Dedifferentiated amniotic fluid mesenchymal stem cell (primary cell): Measurements from ENCODE around the gene AXL.
A peak's percentile ranks its signal among the peaks of the same experiment; 100 is the strongest.

Experiments
- DNase-seq: peaks from one replicate; pipeline ENCODE4 v3.0.0-alpha.2; 2016; ENCODE audit errors: extremely low spot score

The AXL gene

GRCh38 chr19:41235480-41235879 lies 16.5 kb downstream of the AXL start:
- no peak for DNase-seq

DNA sequence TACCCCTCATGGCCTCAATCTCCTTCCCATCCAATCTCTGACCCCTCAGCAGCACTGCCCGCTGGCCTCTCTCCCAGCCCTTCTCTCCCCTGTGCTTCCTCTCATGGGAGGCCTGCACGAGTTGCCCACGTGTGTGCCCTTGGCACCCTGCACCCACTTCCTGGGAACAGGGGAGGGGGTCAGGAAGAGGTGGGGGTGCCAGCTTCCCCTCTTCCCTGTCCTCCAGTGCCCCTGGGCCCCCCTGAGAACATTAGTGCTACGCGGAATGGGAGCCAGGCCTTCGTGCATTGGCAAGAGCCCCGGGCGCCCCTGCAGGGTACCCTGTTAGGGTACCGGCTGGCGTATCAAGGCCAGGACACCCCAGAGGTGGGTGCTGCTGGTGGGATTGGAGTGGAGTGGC lies 19.2 kb downstream of the AXL start:
- DNase-seq, result no peak

DNA sequence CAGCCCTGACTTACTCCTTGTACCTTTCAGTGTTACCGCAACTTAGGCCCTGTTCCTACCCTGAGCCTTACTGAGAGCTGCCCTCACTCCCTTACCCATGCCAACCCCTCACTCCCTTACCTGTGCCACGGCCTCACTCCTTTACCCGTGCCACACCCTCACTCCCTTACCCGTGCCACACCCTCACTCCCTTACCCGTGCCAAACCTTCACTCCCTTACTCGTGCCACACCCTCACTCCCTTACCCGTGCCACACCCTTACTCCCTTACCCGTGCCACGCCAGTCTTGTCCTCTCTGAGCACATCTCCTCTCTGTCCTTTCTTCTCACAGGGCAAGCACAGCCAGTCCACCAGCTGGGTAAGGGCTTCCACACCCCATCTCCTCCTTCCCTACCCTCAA lies 20.3 kb downstream of the AXL start:
- no peak for DNase-seq

GRCh38 chr19:41239961-41240574 lies 21.0 kb downstream of the AXL start:
- no peak for DNase-seq

GRCh38 chr19:41241859-41242258 lies 22.8 kb downstream of the AXL start:
- no peak for DNase-seq

DNA sequence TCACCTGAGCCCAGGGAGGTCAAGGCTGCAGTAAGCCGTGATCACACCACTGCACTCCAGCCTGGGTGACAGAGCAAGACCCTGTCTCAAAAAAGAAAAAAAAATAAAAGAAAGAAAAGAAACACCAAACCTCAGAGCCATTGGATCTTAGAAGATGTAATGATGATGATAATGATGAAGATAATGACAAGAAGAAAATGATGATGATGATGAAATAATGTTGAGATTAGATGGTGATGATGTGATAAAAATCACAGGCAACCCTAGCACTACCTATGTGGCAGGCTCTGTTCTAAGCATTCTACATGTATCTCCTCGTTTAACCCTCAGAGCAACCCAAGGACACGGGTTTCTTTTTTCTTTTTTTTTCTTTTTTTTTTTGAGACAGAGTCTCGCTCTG lies 25.1 kb downstream of the AXL start:
- no peak for DNase-seq

DNA sequence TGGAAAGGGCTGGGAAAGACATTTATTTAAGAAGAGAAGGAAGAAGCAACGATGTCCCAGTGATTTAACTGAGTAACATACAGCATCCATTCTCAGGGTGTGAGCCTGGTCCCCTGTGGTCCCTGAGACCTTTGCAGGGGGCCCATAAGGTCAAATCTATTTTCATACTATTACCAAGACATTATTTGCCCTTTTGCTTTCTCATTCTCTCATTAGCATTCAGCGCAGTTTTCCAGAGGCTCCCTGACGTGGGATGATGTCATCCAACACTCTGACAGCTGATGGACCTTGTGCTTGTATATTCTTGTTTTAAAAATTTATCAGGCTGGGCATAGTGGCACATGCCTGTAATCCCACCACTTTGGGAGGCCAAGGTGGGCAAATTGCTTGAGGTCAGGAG lies 26.8 kb downstream of the AXL start:
- no peak for DNase-seq

GRCh38 chr19:41248895-41249294 lies 29.9 kb downstream of the AXL start:
- DNase-seq, result no peak

DNA sequence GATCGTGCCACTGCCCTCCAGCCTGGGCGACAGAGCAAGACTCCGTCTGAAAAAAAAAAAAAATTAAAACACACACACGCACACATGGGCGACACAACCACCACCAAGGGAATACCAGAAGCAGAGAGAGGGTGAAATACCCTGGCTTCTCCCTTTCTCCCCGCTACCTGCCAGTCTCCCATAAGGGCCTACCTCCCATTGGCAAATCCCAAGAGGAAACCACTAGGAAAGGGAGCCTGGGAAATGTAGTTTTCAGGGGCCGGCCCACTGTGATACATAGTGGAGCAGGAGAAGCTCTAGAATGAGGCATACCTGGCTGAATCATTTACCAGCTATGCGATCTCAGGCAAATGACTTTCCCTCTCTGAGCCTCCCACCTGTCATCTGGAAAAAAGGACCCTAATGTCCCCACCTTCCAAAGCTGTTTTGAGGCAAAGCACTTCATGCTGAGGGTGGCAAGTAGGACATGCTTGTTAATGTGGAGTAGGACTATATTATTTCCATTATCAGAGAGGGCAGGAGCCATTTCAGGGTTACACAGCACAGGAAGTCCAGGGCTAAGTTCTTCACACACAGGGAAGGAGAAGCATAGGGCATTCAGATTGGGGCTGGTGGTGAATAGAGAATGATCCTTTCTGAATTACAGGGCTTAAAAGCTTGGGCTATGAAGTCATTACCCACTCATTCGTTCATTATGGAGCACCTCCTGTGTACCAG lies 30.8 kb downstream of the AXL start:
- no peak for DNase-seq

- DNase-seq, result no peak
Observed at GRCh38 chr19:41253660-41254059, 34.6 kb downstream of the AXL start.

DNA sequence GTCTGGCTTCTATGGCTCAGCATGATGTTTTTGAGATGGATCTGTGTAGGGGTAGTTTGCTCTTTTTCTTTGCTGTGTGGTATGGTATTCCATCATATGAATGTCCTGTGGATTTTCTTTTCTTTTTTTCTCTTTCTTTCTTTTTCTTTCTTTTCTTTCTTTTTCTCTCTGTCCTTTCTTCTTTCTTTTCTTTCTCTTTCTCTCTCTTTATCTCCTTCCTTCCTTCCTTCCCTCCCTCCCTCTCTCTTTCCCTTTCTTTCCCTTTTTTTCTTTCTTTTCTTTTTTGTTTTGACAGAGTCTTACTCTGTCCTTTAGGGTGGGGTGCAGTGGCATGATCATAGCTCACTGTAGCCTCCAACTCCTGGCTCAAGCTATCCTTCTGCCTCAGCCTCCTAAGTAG lies 36.1 kb downstream of the AXL start:
- DNase-seq, result no peak

GRCh38 chr19:41261474-41262190 lies 42.6 kb downstream of the AXL start:
- DNase-seq, result no peak

DNA sequence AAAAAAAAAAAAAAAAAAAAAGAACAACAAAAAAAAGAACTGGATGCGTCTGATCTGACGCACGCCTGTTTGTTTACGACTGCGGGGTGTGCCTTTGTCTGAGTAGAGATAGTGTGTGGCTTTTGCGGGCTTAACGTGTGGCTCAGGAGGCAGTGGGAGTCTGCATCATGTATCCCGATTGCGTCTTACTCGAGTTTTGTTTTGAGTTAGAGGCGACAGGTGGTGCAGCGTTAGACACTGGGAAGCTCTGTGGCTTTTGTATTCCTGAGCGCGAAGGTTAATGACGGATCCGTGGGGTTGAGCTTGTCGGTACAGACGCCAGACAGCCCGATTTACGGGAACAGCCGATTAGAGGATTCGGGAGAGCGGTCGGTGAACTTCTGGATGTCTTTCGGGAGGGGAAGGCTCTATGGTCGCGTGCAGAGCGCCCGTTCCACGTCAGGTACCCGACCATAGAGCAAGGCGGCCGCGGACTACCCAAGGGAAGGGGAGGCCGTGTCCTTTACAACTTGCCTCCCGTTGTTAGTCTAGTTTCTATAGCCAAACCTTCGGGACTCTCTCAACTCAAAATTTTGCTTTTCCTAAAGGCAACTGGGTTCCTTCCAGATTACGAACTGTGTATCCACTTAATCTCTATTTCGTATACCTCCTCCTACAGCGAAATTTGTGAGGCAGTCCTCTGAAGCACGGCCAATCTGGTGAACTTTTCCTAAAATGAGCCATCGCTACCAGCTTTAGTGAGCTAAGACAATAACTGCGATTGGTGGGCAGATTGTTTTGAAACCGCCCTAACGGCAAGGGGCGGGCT lies 44.2 kb downstream of the AXL start:
- DNase-seq, result peak; percentile 63

- DNase-seq, result peak; percentile 100
Observed at GRCh38 chr19:41263850-41264580, 45.0 kb downstream of the AXL start, which contains the start of gene HNRNPUL1. Gene HNRNPUL1 (plus strand): TSS chr19:41264372. CDS start chr19:41264504, 132 bp downstream.

DNA sequence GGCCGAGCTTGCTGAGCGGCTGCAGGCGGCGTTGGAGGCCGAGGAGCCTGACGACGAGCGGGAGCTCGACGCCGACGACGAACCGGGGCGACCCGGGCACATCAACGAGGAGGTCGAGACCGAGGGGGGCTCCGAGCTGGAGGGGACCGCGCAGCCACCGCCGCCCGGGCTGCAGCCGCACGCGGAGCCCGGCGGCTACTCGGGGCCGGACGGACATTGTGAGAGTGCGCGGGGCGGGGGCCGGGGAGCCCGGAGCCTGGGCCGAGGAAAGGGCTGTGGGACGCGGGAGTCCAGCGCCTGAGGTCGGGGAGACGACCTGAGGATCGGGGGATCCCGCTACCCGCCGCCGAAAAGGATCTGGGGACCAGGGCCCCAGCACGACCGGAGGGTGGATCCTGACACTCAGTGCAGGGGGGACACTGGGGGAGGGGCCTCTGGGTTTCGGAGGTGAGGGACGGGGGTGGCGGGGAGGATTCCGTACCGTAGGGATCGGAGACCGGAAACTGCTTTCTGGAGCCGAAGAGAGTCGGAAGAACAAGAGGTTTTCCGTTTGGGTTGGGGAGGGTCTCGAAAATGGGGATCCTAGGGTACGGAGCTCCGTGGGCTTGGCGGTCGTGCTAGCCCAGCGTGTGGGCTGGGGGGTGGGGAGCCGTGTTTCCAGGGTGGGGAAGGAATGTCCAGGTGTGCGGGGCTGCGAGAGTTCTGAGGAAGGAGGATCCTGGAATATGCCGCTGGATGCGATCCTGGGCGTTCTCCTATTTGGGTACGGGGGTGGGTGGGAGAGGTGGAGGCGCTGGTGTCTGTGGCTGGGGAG lies 45.8 kb downstream of the AXL start:
- peak; percentile 14 for DNase-seq

- no peak for DNase-seq
Observed at GRCh38 chr19:41265395-41266153, 46.6 kb downstream of the AXL start.

DNA sequence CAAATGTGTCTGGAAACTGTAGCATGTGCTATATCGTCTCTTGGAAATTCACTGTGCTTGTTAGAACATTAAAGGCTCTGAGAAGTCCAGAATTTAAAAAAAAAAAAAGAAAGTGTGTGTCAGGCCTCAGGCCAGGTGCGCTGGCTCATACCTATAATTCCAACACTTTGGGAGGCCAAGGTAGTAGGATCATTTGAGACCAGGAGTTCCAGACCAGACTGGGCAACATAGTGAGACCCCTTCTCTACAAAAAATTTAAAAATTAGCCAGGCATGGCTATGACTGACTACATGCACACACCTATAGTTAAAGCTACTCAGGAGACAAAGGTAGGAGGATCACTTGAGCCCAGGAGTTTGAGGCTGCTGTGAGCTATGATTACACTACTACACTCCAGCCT lies 50.0 kb downstream of the AXL start:
- DNase-seq, result peak; percentile 4

- peak; percentile 3 for DNase-seq
Observed at GRCh38 chr19:41269571-41269970, 50.5 kb downstream of the AXL start.

- DNase-seq, result no peak
Observed at GRCh38 chr19:41273076-41273475, 54.1 kb downstream of the AXL start.

DNA sequence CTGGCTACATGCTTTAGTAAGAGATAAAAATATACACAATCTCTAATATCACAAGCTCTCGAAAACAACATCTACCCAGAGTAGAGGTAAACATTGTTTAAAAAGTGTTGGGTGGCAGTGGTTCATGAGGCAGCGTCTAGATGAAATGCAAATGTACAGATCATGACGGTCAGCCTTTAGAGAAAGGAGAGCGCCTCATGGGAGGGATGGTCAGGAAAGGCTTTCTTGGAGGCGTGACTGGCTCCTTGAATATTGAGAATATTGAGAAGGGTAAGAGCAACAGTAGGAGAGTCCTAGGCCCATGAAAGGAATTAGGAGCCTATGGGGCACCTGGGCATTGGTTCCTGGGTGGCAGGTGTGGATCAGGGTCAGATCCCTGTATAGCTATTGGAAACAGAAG lies 55.8 kb downstream of the AXL start:
- no peak for DNase-seq
